Activated CD4-positive, alpha-beta T cell treated with anti-CD3 and anti-CD28 coated beads for 36 hours (primary cell): Measurements from ENCODE around the gene UBLCP1. TPM values are rescaled to one million over a fixed set of nuclear protein-coding genes. Genes with fewer than 3 reads are reported as not detected.
"Not testable (repeated sequence)": the region's sequence is repeated elsewhere in the genome, so short reads cannot be mapped to it uniquely, and the experiment has no call there.

Experiments
- ATAC-seq: fragments of 200-7000 bp; cut with Tn5 transposase; one replicate; pipeline ENCODE4 v1.10.0; 2021; ENCODE audit warnings: mild to moderate bottlenecking, moderate library complexity
- CTCF ChIA-PET: fragments of 350-600 bp; sonication (Branson Sonifier 250); formaldehyde crosslinking; loops from one replicate; lab custom pipeline; 2021; ENCODE audit warnings: antibody characterized with exemption; lab: Charles Lee
- POLR2A ChIA-PET: fragments of 350-600 bp; sonication (Branson Sonifier 250); formaldehyde crosslinking; loops from one replicate; lab custom pipeline; 2021; ENCODE audit warnings: antibody characterized with exemption, inconsistent platforms; lab: Charles Lee
- DNase-seq: peaks from one replicate; pipeline ENCODE4 v3.0.0-alpha.2; 2020
- H3K27ac Mint-ChIP-seq: one replicate; pipeline ENCODE4 v1.8.0; 2021; ENCODE audit warnings: mixed read lengths
- H3K27me3 Mint-ChIP-seq: one replicate; pipeline ENCODE4 v1.8.0; 2021; ENCODE audit warnings: mixed read lengths
- H3K36me3 Mint-ChIP-seq: one replicate; pipeline ENCODE4 v1.8.0; 2021; ENCODE audit warnings: low read depth, mixed read lengths
- H3K4me1 Mint-ChIP-seq: one replicate; pipeline ENCODE4 v1.8.0; 2021; ENCODE audit warnings: mixed read lengths
- H3K4me3 Mint-ChIP-seq: one replicate; pipeline ENCODE4 v1.8.0; 2021; ENCODE audit warnings: mild to moderate bottlenecking, moderate library complexity, mixed read lengths
- H3K9me3 Mint-ChIP-seq: one replicate; pipeline ENCODE4 v1.8.0; 2021; ENCODE audit warnings: low read depth, mixed read lengths
- intact Hi-C, 2 experiments: fragments of 100-400 bp; cut with DNase I in 1 of 2; cut with micrococcal nuclease in 1 of 2; formaldehyde crosslinking; loops; one replicate each; pipeline versions ENCODE4 v1.14.2 to v1.15.1; 2022 to 2024; cut with DNase I, micrococcal nuclease
- total RNA-seq, 2 experiments: library from RNA; stranded (reverse); gene quantifications; one replicate each; pipeline ENCODE4 v1.2.3, GENCODE V29; 2021

UBLCP1 gene
- total RNA-seq, 2 experiments from 2014 or later, result 26.0 to 31.0 TPM

GRCh38 chr5:159249158-159249557, 13.9 kb upstream of the UBLCP1 start:
- POLR2A ChIA-PET, result no interaction called here
- DNase-seq (no peak), ATAC-seq (no peak)
- H3K9me3 Mint-ChIP-seq, result no peaks in the 10 kb centered on the region
- CTCF ChIA-PET, result no interaction called here
- no peaks in the 10 kb centered on the region for H3K36me3 Mint-ChIP-seq
- peaks cover 7% of the 10 kb centered on the region for H3K4me1 Mint-ChIP-seq
- no peak overlapping the region for H3K27ac Mint-ChIP-seq
- intact Hi-C loops, result no loop called here
- H3K27me3 Mint-ChIP-seq, result peaks cover 5% of the 10 kb centered on the region
- no peak overlapping the region for H3K4me3 Mint-ChIP-seq

GRCh38 chr5:159252195-159252594, 10.9 kb upstream of the UBLCP1 start:
- Mint-ChIP-seq H3K27ac (no peak overlapping the region), H3K36me3 (no peaks in the 10 kb centered on the region), H3K4me3 (no peak overlapping the region), H3K9me3 (no peaks in the 10 kb centered on the region), H3K4me1 (peaks cover 2% of the 10 kb centered on the region), H3K27me3 (no peaks in the 10 kb centered on the region)
- POLR2A ChIA-PET, result interaction anchor here (1.0 kb wide), 1 partner anchor 65 kb away, joined by 4 read pairs; no protein-coding TSS in a partner anchor
- DNase-seq (no peak), ATAC-seq (peak; percentile 19)
- intact Hi-C loops, result no loop called here
- CTCF ChIA-PET, result interaction anchor here (1.1 to 1.3 kb wide), 2 partner anchors 9 to 95 kb away, joined by 3 to 5 read pairs; no protein-coding TSS in a partner anchor

DNA sequence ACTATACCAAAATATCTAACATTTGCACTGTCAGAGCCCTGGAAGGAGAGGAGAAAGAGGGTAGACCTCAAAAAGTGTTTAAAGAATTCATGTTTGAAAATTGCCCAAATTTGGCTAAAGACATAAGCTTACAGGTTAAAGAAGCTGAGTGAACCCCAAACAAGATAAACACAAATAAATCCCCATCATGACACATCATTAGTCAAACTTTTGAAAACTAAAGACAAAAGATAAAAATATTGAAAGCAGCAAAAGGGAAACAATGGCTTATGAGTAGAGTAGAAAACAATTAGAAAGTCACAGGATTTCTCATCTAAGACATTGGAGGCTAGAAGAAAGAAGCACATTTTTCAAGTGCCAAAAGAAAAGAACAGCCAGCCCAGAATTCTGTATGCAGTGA, 6.1 kb upstream of the UBLCP1 start:
- CTCF ChIA-PET, result interaction anchor here (0.7 to 1.3 kb wide), 4 partner anchors 14 to 42 kb away, joined by 3 to 4 read pairs (median 3); no protein-coding TSS in a partner anchor
- no peak overlapping the region for H3K4me3 Mint-ChIP-seq
- no peaks in the 10 kb centered on the region for H3K36me3 Mint-ChIP-seq
- peaks cover 14% of the 10 kb centered on the region for H3K4me1 Mint-ChIP-seq
- H3K9me3 Mint-ChIP-seq, result no peaks in the 10 kb centered on the region
- no peak for ATAC-seq
- intact Hi-C loops, result no loop called here
- no peak for DNase-seq
- H3K27ac Mint-ChIP-seq, result no peak overlapping the region
- no peaks in the 10 kb centered on the region for H3K27me3 Mint-ChIP-seq
- POLR2A ChIA-PET, result no interaction called here

GRCh38 chr5:159257629-159258283, 5.3 kb upstream of the UBLCP1 start:
- intact Hi-C loops, result no loop called here
- Mint-ChIP-seq H3K4me3 (no peak overlapping the region), H3K27me3 (no peaks in the 10 kb centered on the region), H3K9me3 (no peaks in the 10 kb centered on the region), H3K4me1 (peaks cover 18% of the 10 kb centered on the region), H3K36me3 (no peaks in the 10 kb centered on the region), H3K27ac (no peak overlapping the region)
- POLR2A ChIA-PET, result no interaction called here
- no peak for ATAC-seq
- CTCF ChIA-PET, result interaction anchor here (0.7 to 1.8 kb wide), 7 partner anchors 12 to 87 kb away, joined by 3 to 5 read pairs (median 3); no protein-coding TSS in a partner anchor
- no peak for DNase-seq

GRCh38 chr5:159258361-159258760, 4.7 kb upstream of the UBLCP1 start:
- Mint-ChIP-seq H3K36me3 (no peaks in the 10 kb centered on the region), H3K27me3 (no peaks in the 10 kb centered on the region), H3K4me1 (peaks cover 18% of the 10 kb centered on the region), H3K4me3 (no peak overlapping the region), H3K27ac (no peak overlapping the region), H3K9me3 (no peaks in the 10 kb centered on the region)
- ChIA-PET CTCF (interaction anchor here (0.9 to 1.8 kb wide), 5 partner anchors 11 to 102 kb away, joined by 3 to 5 read pairs (median 3); no protein-coding TSS in a partner anchor), POLR2A (no interaction called here)
- intact Hi-C loops, result no loop called here
- DNase-seq, result no peak
- no peak for ATAC-seq

- H3K27me3 Mint-ChIP-seq, H3K4me3 Mint-ChIP-seq, ATAC-seq, CTCF ChIA-PET, H3K9me3 Mint-ChIP-seq, H3K36me3 Mint-ChIP-seq, DNase-seq, POLR2A ChIA-PET: not testable (repeated sequence)
- Mint-ChIP-seq H3K27ac (peak overlapping the region; percentile 24), H3K4me1 (peaks cover 32% of the 10 kb centered on the region)
- intact Hi-C loops, result loop anchor here (5.0 to 10.0 kb wide), 4 partner anchors 83 to 1655 kb away; partner anchors contain the start of genes PTTG1 (in 1 of the 2) and PWWP2A (in 1 of the 2)
Measured at GRCh38 chr5:159260212-159260611, 2.9 kb upstream of the UBLCP1 start.

DNA sequence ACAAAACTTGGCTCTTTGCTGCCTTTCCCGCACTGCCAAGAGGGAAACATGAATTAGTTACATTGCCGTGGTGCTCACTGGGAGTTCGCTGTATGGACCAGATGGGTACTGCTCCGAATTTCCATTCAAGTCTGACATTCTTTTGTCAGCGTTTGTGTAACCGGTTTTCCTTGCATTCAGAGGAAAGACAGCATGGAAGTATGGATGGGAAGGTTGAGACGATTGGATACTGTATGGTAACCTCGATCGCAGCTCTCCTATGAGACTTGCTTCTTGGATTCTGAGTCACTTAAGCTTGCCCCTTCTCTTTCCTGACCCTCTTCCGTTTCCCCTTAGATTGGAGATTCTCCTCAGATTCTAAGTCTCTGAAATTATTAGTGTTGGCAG, 625 bp upstream of the UBLCP1 start:
- POLR2A ChIA-PET, result interaction anchor here (0.9 kb wide), 1 partner anchor 55 kb away, joined by 3 read pairs; no protein-coding TSS in a partner anchor
- intact Hi-C loops, result loop anchor here (2.0 to 10.0 kb wide), 8 partner anchors 22 to 1658 kb away; partner anchors contain the start of genes PTTG1 (in 1 of the 2), PWWP2A (in 1 of the 2) and TTC1 (in 1 of the 2)
- DNase-seq (peak; percentile 21), ATAC-seq (peak; percentile 49)
- Mint-ChIP-seq H3K36me3 (peaks cover 26% of the 10 kb centered on the region), H3K27me3 (no peaks in the 10 kb centered on the region), H3K27ac (peak overlapping the region; percentile 100), H3K4me3 (peak overlapping the region; percentile 89), H3K9me3 (peaks cover 4% of the 10 kb centered on the region), H3K4me1 (peaks cover 45% of the 10 kb centered on the region)
- CTCF ChIA-PET, result interaction anchor here (0.7 to 1.5 kb wide), 6 partner anchors 12 to 344 kb away, joined by 3 to 6 read pairs (median 4); no protein-coding TSS in a partner anchor

DNA sequence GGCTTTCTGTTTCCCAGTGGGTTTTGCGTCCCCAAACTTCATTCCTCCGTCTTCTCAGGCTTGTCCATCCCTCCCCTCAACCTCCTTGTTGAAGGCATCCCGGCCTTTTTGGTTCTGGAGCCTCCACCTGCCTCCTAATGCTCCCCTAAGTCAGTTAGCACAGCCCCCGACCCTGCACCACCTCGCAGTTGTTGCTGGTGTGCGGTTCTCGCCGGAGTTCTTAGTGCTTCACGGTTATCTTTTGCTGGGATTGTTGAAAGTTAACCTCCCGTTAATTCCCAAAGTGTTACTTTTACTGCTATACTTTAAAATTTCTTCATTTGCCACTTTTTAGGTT, 447 bp downstream of the UBLCP1 start:
- ATAC-seq (peak; percentile 4), DNase-seq (peak; percentile 18)
- Mint-ChIP-seq H3K4me1 (peaks cover 53% of the 10 kb centered on the region), H3K27ac (peak overlapping the region; percentile 100), H3K4me3 (peak overlapping the region; percentile 89), H3K27me3 (no peaks in the 10 kb centered on the region), H3K36me3 (peaks cover 32% of the 10 kb centered on the region), H3K9me3 (peaks cover 4% of the 10 kb centered on the region)
- intact Hi-C loops, result loop anchor here (1.0 to 10.0 kb wide), 13 partner anchors 23 to 1659 kb away; partner anchors contain the start of genes PTTG1 (in 1 of the 2), PWWP2A (in 1 of the 2), RNF145 (in 1 of the 2) and TTC1 (in 1 of the 2)
- ChIA-PET CTCF (interaction anchor here (0.7 to 1.7 kb wide), 5 partner anchors 13 to 759 kb away, joined by 3 to 4 read pairs (median 4); no protein-coding TSS in a partner anchor), POLR2A (no interaction called here)

DNA sequence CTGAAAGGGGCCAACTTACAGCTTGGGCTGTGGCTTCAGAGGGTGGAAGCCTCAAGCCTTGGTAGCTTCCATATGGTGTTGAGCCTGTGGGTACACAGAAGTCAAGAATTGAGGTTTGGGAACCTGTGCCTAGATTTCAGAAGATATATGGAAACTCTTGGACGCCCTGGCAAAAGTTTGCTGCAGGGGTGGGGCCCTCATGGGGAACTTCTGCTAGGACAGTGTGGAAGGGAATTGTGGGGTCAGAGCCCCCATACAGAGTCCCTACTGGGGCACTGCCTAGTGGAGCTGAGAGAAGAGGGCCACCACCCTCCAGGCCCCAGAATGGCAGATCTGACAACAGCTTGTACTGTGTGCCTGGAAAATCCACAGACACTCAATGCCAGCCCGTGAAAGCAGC, 3.7 kb downstream of the UBLCP1 start:
- CTCF ChIA-PET, result interaction anchor here (0.6 to 1.7 kb wide), 2 partner anchors 110 to 299 kb away, joined by 3 to 7 read pairs; no protein-coding TSS in a partner anchor
- intact Hi-C loops, result loop anchor here in 1 of 2 experiments (10.0 kb wide), 2 partner anchors 848 to 1662 kb away; partner anchors contain the start of gene PWWP2A
- H3K4me1 Mint-ChIP-seq, result peaks cover 62% of the 10 kb centered on the region

GRCh38 chr5:159269723-159270122, 6.6 kb downstream of the UBLCP1 start:
- Mint-ChIP-seq H3K4me3 (no peak overlapping the region), H3K27me3 (no peaks in the 10 kb centered on the region), H3K36me3 (peaks cover 48% of the 10 kb centered on the region), H3K9me3 (peaks cover 4% of the 10 kb centered on the region), H3K4me1 (peaks cover 49% of the 10 kb centered on the region), H3K27ac (no peak overlapping the region)
- ATAC-seq, result peak; percentile 39
- ChIA-PET POLR2A (interaction anchor here (0.6 kb wide), 1 partner anchor 207 kb away, joined by 3 read pairs; no protein-coding TSS in a partner anchor), CTCF (interaction anchor here (0.9 kb wide), 1 partner anchor 11 kb away, joined by 3 read pairs; no protein-coding TSS in a partner anchor)
- DNase-seq, result no peak
- intact Hi-C loops, result loop anchor here in 1 of 2 experiments (10.0 kb wide), 2 partner anchors 845 to 1665 kb away; partner anchors contain the start of gene PWWP2A

More for the DNA sequence above, 3.7 kb downstream of the UBLCP1 start:
- H3K27me3 Mint-ChIP-seq, H3K9me3 Mint-ChIP-seq, DNase-seq, H3K27ac Mint-ChIP-seq, POLR2A ChIA-PET, ATAC-seq, H3K4me3 Mint-ChIP-seq: not testable (repeated sequence)
- H3K36me3 Mint-ChIP-seq, result peaks cover 47% of the 10 kb centered on the region

DNA sequence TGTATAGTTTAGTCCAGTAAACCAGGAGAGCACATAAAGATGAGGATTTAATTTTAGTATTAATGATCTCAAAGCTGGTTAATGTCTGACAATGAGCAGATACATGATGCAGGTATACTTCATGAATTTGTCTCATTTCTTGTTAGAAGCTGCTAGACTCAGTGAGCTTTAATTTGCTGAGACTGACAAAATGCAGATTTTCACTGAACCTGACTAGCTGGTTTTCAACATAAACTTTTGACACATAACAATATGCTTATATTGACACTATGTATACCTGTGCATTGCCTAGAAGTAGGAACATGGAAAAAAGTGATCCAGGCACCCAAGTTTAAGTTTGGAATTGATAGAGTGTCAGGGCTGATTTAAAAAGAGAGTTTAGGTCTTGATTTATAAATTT, 10.8 kb downstream of the UBLCP1 start:
- H3K36me3 Mint-ChIP-seq, result peaks cover 38% of the 10 kb centered on the region
- no peaks in the 10 kb centered on the region for H3K27me3 Mint-ChIP-seq
- no peak for ATAC-seq
- H3K4me1 Mint-ChIP-seq, result peaks cover 27% of the 10 kb centered on the region
- H3K4me3 Mint-ChIP-seq, result no peak overlapping the region
- intact Hi-C loops, result no loop called here
- no peaks in the 10 kb centered on the region for H3K9me3 Mint-ChIP-seq
- DNase-seq, result no peak
- POLR2A ChIA-PET, result no interaction called here
- CTCF ChIA-PET, result interaction anchor here (0.6 to 2.6 kb wide), 3 partner anchors 15 to 155 kb away, joined by 4 to 21 read pairs (median 6); no protein-coding TSS in a partner anchor
- no peak overlapping the region for H3K27ac Mint-ChIP-seq
